GM12875 (cell line): ENCODE results near the gene INSYN2B.

Source experiments
- H3K4me3 ChIP-seq: one replicate; pipeline ENCODE4 v1.5.1; 2011; ENCODE audit warnings: low read depth, low read length, control low read depth
- TF ChIP-seq, protein P1 (sequence below): IDR thresholded peaks from 2 replicates; pipeline ENCODE4 v1.5.1; 2011; ENCODE audit warnings: low read depth, mild to moderate bottlenecking, control low read depth, inconsistent platforms, low read length, moderate library complexity, borderline replicate concordance; ENCODE audit not compliant: insufficient read depth

INSYN2B gene

DNA sequence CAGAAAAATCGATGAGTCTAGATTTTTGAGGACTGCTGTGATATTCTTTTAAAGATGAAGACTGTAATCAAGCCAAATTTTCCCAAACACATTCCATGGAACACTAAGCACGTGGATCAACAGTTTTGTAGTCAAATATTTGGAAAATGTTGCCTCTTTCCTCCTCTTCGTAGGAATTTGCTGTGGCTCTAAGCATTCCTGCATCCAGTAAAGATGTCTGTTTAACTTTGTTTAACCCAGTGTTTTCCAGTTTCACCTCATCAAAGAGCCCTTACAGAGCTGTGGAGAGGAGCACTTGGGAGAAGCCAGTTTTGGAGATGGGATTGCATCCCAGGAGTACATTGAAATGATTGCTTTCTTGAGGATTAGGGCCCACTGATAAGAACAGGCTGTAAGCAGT lies 58.9 kb downstream of the INSYN2B start:
- H3K4me3 ChIP-seq: no peak overlapping the region
- TF ChIP-seq, protein P1, sequence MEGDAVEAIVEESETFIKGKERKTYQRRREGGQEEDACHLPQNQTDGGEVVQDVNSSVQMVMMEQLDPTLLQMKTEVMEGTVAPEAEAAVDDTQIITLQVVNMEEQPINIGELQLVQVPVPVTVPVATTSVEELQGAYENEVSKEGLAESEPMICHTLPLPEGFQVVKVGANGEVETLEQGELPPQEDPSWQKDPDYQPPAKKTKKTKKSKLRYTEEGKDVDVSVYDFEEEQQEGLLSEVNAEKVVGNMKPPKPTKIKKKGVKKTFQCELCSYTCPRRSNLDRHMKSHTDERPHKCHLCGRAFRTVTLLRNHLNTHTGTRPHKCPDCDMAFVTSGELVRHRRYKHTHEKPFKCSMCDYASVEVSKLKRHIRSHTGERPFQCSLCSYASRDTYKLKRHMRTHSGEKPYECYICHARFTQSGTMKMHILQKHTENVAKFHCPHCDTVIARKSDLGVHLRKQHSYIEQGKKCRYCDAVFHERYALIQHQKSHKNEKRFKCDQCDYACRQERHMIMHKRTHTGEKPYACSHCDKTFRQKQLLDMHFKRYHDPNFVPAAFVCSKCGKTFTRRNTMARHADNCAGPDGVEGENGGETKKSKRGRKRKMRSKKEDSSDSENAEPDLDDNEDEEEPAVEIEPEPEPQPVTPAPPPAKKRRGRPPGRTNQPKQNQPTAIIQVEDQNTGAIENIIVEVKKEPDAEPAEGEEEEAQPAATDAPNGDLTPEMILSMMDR: no peak

DNA sequence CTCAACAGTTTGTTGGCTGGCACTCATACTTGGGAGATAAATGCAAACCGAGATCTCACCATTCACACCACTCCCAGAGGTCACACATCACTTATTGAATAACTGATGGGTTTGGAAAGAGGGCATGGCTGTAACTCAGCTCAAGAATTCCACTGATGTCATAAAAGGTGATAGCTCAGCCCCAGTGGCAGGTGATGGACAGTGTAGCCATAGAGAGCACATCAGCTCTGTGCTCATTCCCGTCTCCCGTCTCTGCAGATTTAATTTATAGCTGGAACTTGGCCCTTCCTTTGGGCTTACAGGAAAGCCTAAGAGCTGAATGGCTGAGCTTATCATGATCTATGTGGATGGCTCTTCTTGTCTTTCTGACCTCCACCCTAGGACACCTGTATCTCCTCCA lies 59.8 kb downstream of the INSYN2B start:
- TF ChIP-seq, protein P1: no peak
- no peak overlapping the region for H3K4me3 ChIP-seq

DNA sequence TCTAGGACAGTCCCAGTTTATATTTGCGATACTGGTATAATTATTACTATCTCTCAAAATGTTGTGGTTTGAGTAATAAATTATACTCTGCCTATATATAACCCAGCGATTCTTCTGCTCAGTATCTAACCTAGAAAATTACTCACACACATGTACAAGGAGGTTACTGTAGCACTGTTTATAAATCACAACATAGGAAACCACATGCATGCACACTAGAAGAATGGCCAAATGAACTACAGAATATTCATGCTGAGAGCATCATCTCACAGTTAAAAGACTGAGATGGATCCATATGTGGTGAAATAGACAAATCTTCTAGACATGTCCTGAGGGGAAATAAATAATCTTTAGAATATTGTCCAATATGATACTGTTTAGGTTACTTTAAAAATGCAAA lies 62.1 kb downstream of the INSYN2B start:
- no peak overlapping the region for H3K4me3 ChIP-seq
- TF ChIP-seq, protein P1: no peak

DNA sequence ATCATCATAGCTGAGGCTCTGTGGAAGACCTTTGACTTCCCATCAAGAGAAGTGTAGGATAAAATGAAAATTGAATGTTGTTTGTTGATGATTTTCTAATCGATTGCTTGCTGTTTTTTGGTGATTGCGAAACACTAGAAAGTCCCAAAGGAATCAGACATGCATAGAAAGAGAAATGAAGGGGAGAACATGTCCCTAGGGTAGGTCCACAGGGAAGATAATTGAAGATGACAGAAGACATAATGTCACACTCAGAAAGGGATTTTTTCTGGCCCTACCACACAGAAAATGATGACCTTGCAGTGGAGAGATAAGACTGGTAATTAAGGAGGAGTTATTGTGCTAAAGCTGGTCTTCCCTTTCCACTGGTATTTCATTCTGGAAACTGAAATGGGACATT lies 62.8 kb downstream of the INSYN2B start:
- TF ChIP-seq, protein P1: no peak
- H3K4me3 ChIP-seq: no peak overlapping the region

DNA sequence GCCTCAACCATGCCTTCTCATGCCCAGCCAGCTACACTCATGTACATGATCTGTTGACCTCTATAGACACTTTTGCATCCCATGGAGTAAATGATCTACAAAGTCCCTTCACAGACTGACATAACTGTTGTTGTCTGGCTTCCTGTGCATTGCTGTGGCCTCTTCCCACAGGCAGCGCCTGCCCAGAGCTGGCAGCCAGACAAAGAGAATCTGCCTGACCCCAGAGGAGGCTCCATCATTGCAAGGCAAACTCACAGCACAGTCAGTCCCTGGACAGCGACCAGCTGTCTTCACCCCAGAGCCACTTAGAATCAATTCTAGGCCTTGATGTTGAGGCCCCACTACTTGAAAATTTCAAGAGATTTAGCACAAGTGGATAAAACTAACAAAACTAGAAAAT lies 65.5 kb downstream of the INSYN2B start:
- H3K4me3 ChIP-seq: no peak overlapping the region
- TF ChIP-seq, protein P1: no peak

DNA sequence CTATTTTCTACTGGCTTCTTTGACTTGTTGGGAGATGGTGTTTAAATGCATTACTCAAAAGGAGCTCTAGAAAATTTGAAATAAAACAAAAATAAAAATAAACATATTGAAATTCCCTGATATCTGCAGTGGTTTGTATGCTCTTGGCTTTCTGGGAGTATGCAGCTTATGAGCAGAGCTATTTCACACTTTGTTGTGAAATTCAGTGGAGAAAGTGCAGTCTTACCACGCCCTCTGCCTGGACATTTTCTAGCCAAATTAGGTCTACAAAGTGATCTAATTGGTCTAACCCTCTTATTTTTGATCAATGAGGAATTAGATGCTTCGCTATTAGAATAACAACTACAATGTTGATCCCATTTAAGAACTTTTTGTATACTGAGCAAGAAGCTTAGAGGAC lies 66.8 kb downstream of the INSYN2B start:
- TF ChIP-seq, protein P1: no peak
- no peak overlapping the region for H3K4me3 ChIP-seq

DNA sequence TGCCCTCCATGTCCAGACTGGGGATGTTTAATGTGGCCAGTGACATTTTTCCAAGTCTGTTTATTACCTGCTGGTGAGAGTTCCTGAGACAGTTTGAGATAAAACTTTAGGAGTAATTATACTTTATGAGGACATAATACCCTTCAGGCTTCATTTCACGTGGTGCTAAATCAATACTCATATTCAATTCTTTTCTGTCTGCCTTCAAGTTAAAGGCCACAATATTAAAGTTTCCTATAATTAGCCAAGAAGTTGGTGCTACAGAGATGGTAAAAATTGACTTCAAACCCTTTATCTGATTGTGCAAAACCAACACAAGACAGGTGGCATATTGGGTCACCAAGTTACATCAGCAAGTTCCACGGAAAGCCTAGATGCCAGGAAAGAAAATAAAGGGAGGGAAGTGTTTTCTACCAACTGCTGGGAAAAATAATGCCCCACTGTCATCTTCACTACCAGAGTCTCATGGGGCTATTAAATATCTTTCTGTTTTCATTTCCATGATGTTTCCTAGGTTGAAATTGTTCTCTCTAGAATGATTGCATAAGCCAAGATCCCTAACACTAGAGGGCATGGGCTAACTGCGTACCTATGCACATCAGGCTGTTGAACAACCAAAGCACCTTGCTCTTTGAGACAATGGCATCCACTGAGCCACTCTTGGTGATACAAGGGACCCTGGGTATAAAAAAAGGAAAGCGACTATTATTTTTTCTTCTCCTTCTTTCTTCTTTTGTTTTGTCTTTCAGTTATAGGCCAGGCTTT lies 68.7 kb downstream of the INSYN2B start:
- no peak overlapping the region for H3K4me3 ChIP-seq
- TF ChIP-seq, protein P1: no peak
